ENCODE data around the gene SIRT6. TPM values are rescaled to one million over a fixed set of nuclear protein-coding genes. Genes with fewer than 3 reads are reported as not detected.

SIRT6 gene
- total and polyA plus RNA-seq, 2 donors (not counting 1 experiment from before 2014, with no cell fraction given): 8.8 to 9.2 TPM

DNA sequence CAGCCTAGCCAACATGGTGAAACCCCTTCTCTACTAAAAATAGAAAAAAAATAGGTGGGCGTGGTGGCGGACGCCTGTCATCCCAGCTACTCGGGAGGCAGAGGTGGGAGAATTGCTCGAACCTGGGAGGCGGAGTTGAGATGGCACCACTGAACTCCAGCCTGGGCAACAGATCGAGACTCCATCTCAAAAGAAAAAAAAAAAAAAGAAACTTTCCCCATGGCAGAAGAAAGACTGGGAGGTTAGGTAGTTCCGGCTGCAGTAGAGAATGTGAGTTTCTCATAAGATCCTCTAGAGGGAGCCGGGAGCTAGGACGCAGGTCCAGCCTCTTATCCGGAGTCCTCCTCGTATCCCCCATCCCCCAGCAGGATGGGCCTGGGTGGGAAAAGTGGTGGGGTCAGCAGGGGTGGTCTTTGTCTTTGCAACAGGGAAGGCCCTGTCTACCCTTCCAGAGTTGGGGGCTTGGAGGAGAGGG, 42.1 kb downstream of the SIRT6 start:
- DNase-seq (ENCODE audit: low read depth in 2 of 2): peak; percentile 59 to 76
- TF ChIP-seq EZH2 (IDR thresholded peaks at IDR 0.05; ENCODE audit: low read length, missing control alignments) (no peak), CTCF (conservative IDR thresholded peaks at IDR 0.05 in 1 of 2, IDR thresholded peaks at IDR 0.05 in 1 of 2; ENCODE audit: low read depth in 1 of 2, low read length in 2 of 2) (peak; percentile 76)
- H2AFZ ChIP-seq (ENCODE audit: low read length): no peak overlapping the region

DNA sequence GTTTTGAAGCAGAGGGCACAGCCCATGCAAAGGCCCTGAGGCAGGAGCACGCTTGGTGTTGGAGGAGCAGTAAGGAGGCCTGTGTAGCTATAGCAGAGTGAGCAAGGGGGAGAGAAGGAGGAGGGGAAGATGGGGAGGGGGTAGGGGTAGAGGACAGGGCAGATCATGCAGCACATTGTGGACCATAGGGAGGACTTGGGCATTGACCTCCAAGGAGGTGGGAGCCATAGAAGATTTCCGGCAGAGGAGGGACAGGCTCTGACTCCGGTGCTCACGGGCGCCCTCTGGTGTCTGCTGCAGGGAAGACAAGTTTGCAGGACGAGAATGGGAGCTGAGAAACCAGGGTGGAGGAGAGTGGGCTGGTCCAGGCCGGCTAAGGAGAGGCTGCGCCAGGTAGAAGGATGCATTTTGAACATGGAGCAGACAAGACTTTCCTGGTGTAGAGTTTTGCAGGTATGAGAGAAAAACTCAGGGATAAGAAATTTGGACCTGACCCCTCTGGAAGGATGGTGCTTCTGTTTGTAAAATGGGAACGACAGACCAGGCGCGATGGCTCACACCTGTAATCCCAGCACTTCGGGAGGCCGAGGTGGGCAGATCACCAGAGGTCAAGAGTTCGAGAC, 42.6 kb downstream of the SIRT6 start:
- H3K4me3 ChIP-seq (replicated peaks in 1 of 4; ENCODE audit: control extremely low read depth in 1 of 4, insufficient read depth in 1 of 4, low read depth in 3 of 4, low read length in 4 of 4): no peak overlapping the region
- no peaks in the 10 kb centered on the region for H3K27me3 ChIP-seq (ENCODE audit: control insufficient read depth, insufficient read depth, low read length)
- no peak overlapping the region for H3K27ac ChIP-seq (ENCODE audit: insufficient read depth, low read length)
- H3K36me3 ChIP-seq (ENCODE audit: control insufficient read depth, insufficient read depth, low read length): no peaks in the 10 kb centered on the region
- no peak overlapping the region for H3K4me2 ChIP-seq (ENCODE audit: extremely low read depth, insufficient read depth, low read length)
- peak; percentile 13 to 52 for DNase-seq (ENCODE audit: low read depth in 2 of 2)
- no peaks in the 10 kb centered on the region for H4K20me1 ChIP-seq (ENCODE audit: control insufficient read depth, extremely low read depth, insufficient read depth, low read length)
- H3K9me3 ChIP-seq (ENCODE audit: control insufficient read depth, insufficient read depth, low read depth, low read length): no peaks in the 10 kb centered on the region
- TF ChIP-seq CTCF (conservative IDR thresholded peaks at IDR 0.05 in 1 of 2, IDR thresholded peaks at IDR 0.05 in 1 of 2; ENCODE audit: low read depth in 1 of 2, low read length in 2 of 2) (peak; percentile 65 to 89), EZH2 (IDR thresholded peaks at IDR 0.05; ENCODE audit: low read length, missing control alignments) (no peak)
- no peaks in the 10 kb centered on the region for H3K79me2 ChIP-seq (ENCODE audit: control insufficient read depth, insufficient read depth, low read length)
- H2AFZ ChIP-seq (ENCODE audit: low read length): no peak overlapping the region
- H3K4me1 ChIP-seq (ENCODE audit: control insufficient read depth, extremely low read depth, insufficient read depth, low read length): no peaks in the 10 kb centered on the region
- no peak overlapping the region for H3K9ac ChIP-seq (ENCODE audit: insufficient read depth, low read length)

More for the DNA sequence above, 42.1 kb downstream of the SIRT6 start:
- Histone ChIP-seq H3K9ac (ENCODE audit: insufficient read depth, low read length) (no peak overlapping the region), H3K27me3 (ENCODE audit: control insufficient read depth, insufficient read depth, low read length) (no peaks in the 10 kb centered on the region), H3K4me1 (ENCODE audit: control insufficient read depth, extremely low read depth, insufficient read depth, low read length) (no peaks in the 10 kb centered on the region), H3K9me3 (ENCODE audit: control insufficient read depth, insufficient read depth, low read depth, low read length) (no peaks in the 10 kb centered on the region), H3K27ac (ENCODE audit: insufficient read depth, low read length) (no peak overlapping the region), H3K4me2 (ENCODE audit: extremely low read depth, insufficient read depth, low read length) (no peak overlapping the region), H3K79me2 (ENCODE audit: control insufficient read depth, insufficient read depth, low read length) (no peaks in the 10 kb centered on the region), H4K20me1 (ENCODE audit: control insufficient read depth, extremely low read depth, insufficient read depth, low read length) (no peaks in the 10 kb centered on the region), H3K4me3 (replicated peaks in 1 of 4; ENCODE audit: control extremely low read depth in 1 of 4, insufficient read depth in 1 of 4, low read depth in 3 of 4, low read length in 4 of 4) (no peak overlapping the region), H3K36me3 (ENCODE audit: control insufficient read depth, insufficient read depth, low read length) (no peaks in the 10 kb centered on the region)

- Histone ChIP-seq H3K9ac (ENCODE audit: insufficient read depth, low read length) (no peak overlapping the region), H3K79me2 (ENCODE audit: control insufficient read depth, insufficient read depth, low read length) (no peaks in the 10 kb centered on the region), H3K9me3 (ENCODE audit: control insufficient read depth, insufficient read depth, low read depth, low read length) (no peaks in the 10 kb centered on the region), H3K4me2 (ENCODE audit: extremely low read depth, insufficient read depth, low read length) (no peak overlapping the region), H3K4me1 (ENCODE audit: control insufficient read depth, extremely low read depth, insufficient read depth, low read length) (peaks cover 2% of the 10 kb centered on the region), H3K4me3 (replicated peaks in 1 of 4; ENCODE audit: control extremely low read depth in 1 of 4, insufficient read depth in 1 of 4, low read depth in 3 of 4, low read length in 4 of 4) (no peak overlapping the region), H4K20me1 (ENCODE audit: control insufficient read depth, extremely low read depth, insufficient read depth, low read length) (no peaks in the 10 kb centered on the region), H3K27ac (ENCODE audit: insufficient read depth, low read length) (no peak overlapping the region), H2AFZ (ENCODE audit: low read length) (no peak overlapping the region), H3K27me3 (ENCODE audit: control insufficient read depth, insufficient read depth, low read length) (no peaks in the 10 kb centered on the region), H3K36me3 (ENCODE audit: control insufficient read depth, insufficient read depth, low read length) (no peaks in the 10 kb centered on the region)
- TF ChIP-seq CTCF (conservative IDR thresholded peaks at IDR 0.05 in 1 of 2, IDR thresholded peaks at IDR 0.05 in 1 of 2; ENCODE audit: low read depth in 1 of 2, low read length in 2 of 2): no peak
- no peak for TF ChIP-seq EZH2 (IDR thresholded peaks at IDR 0.05; ENCODE audit: low read length, missing control alignments)
- no peak for DNase-seq (ENCODE audit: low read depth in 2 of 2)
These were observed 43.9 kb downstream of the SIRT6 start for GRCh38 chr19:4138445-4138844.

Data from fibroblast of lung (primary cell).